OCI-LY1 (cell line): ENCODE data around the gene SULT6B1.

Source experiments
- H2AFZ ChIP-seq: fragments of 200-600 bp; sonication (generic), shearing (Covaris generic); 2 replicates; pipeline ENCODE4 v1.6.0; 2014; ENCODE audit warnings: antibody characterized with exemption, mild to moderate bottlenecking, low read length
- H3F3A ChIP-seq: fragments of 200-600 bp; sonication (generic), shearing (Covaris generic); 2 replicates; pipeline ENCODE4 v1.6.0; 2014; ENCODE audit warnings: mild to moderate bottlenecking, antibody characterized with exemption, low read length, moderate library complexity; ENCODE audit not compliant: insufficient read depth
- H3K27ac ChIP-seq: fragments of 200-600 bp; sonication (generic); 2 replicates; pipeline ENCODE4 v1.5.1; 2014; ENCODE audit warnings: low read length, mixed run types, mild to moderate bottlenecking, low read depth; ENCODE audit not compliant: poor library complexity, severe bottlenecking
- H3K27me3 ChIP-seq: fragments of 200-600 bp; sonication (generic); 2 replicates; pipeline ENCODE4 v1.6.0; 2014; ENCODE audit warnings: antibody characterized with exemption, mild to moderate bottlenecking, low read length, moderate library complexity; ENCODE audit not compliant: insufficient read depth
- H3K36me3 ChIP-seq: fragments of 200-600 bp; sonication (generic); 2 replicates; pipeline ENCODE4 v1.6.1; 2014; ENCODE audit warnings: mild to moderate bottlenecking, antibody characterized with exemption, low read length, moderate library complexity, mixed read lengths; ENCODE audit not compliant: insufficient read depth
- H3K4me1 ChIP-seq: fragments of 200-600 bp; sonication (generic); 2 replicates; pipeline ENCODE4 v1.5.1; 2014; ENCODE audit warnings: mild to moderate bottlenecking, low read length, moderate library complexity; ENCODE audit not compliant: insufficient read depth, severe bottlenecking
- H3K4me2 ChIP-seq: fragments of 200-600 bp; sonication (generic), shearing (Covaris generic); 2 replicates; pipeline ENCODE4 v1.6.1; 2014; ENCODE audit warnings: low read length
- H3K4me3 ChIP-seq: fragments of 200-600 bp; sonication (generic); 2 replicates; pipeline ENCODE4 v1.5.1; 2014; ENCODE audit warnings: low read length, low read depth, mild to moderate bottlenecking, mixed read lengths; ENCODE audit not compliant: poor library complexity, severe bottlenecking
- H3K79me2 ChIP-seq: fragments of 200-600 bp; shearing (Covaris generic); 2 replicates; pipeline ENCODE4 v1.6.1; 2016; ENCODE audit warnings: mixed run types, low read length, mixed read lengths; ENCODE audit not compliant: insufficient read depth
- H3K9ac ChIP-seq: fragments of 200-600 bp; sonication (generic), shearing (Covaris generic); 2 replicates; pipeline ENCODE4 v1.6.1; 2014; ENCODE audit warnings: mild to moderate bottlenecking, low read length, mixed read lengths
- H3K9me2 ChIP-seq: fragments of 200-600 bp; sonication (generic), shearing (Covaris generic); 2 replicates; pipeline ENCODE4 v1.6.1; 2014; ENCODE audit warnings: low read depth, mild to moderate bottlenecking, low read length, mixed read lengths
- H3K9me3 ChIP-seq: fragments of 200-600 bp; shearing (Covaris generic); 2 replicates; pipeline ENCODE4 v1.6.1; 2014; ENCODE audit warnings: low read length, mixed read lengths
- H4K20me1 ChIP-seq: fragments of 200-600 bp; sonication (generic), shearing (Covaris generic); 2 replicates; pipeline ENCODE4 v1.6.0; 2016; ENCODE audit warnings: mild to moderate bottlenecking, low read length; ENCODE audit not compliant: insufficient read depth
- EZH2 ChIP-seq: fragments of 200-600 bp; sonication (generic), shearing (Covaris generic); IDR thresholded peaks from 2 replicates; pipeline ENCODE4 v1.8.0; 2017; ENCODE audit warnings: borderline replicate concordance, mixed run types, mild to moderate bottlenecking, antibody characterized with exemption, low read length, moderate library complexity, mixed read lengths
- TF ChIP-seq, protein P1 (sequence below): fragments of 200-600 bp; sonication (generic), shearing (Covaris generic); IDR thresholded peaks from 2 replicates; pipeline ENCODE4 v1.5.1; 2017; ENCODE audit warnings: mild to moderate bottlenecking, antibody characterized with exemption, low read length, moderate library complexity, mixed read lengths

The SULT6B1 gene

DNA sequence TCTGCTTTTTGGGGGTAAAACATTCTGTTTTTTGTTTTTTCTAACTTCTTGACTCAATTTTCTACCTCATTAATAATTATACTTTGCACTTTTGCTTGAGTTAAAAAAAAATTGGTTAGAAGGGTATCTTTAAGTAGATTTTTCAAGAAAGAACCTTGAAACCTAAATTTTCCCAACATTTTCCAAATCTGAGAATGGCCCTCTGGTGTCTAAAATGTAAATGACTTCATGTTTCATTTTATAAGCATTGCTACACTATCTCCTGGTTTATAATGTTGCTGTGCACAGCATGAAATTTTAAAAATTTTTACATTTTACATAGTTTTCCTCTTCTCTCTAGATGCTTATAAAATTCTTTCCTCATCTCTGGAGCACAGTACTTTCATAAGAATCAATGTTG lies 45.9 kb downstream of the SULT6B1 start:
- no peak overlapping the region for H3K4me2 ChIP-seq
- H3K36me3 ChIP-seq: peaks cover 60% of the 10 kb centered on the region
- no peak overlapping the region for H2AFZ ChIP-seq
- H3K4me3 ChIP-seq: no peak overlapping the region
- no peaks in the 10 kb centered on the region for H4K20me1 ChIP-seq
- no peaks in the 10 kb centered on the region for H3K9me2 ChIP-seq
- no peaks in the 10 kb centered on the region for H3K9me3 ChIP-seq
- no peak overlapping the region for H3K27ac ChIP-seq
- TF ChIP-seq EZH2: no peak
- H3K27me3 ChIP-seq: no peaks in the 10 kb centered on the region
- no peaks in the 10 kb centered on the region for H3F3A ChIP-seq
- no peaks in the 10 kb centered on the region for H3K79me2 ChIP-seq
- no peak overlapping the region for H3K9ac ChIP-seq
- H3K4me1 ChIP-seq: no peaks in the 10 kb centered on the region

DNA sequence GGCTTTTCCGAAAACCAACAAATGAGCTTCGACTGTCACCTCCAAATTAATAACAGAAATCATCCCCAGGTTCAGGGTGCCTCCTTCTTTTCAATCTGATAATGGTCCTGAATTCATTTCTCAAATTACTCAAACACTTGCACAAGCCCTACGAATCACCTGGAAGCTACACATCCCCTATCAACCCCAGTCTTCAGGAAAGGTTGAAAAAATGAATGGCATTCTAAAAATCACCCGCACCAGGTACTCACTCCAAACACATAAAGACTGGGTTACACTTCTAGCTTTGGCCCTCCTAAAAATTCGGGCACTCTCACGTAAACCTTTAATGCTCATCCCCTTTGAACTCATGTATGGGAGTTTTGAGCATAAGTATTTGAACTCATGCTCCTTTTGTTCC lies 55.6 kb downstream of the SULT6B1 start:
- Histone ChIP-seq H3K36me3 (peaks cover 99% of the 10 kb centered on the region), H3F3A (no peaks in the 10 kb centered on the region), H3K27me3 (no peaks in the 10 kb centered on the region), H3K9ac (no peak overlapping the region), H4K20me1 (no peaks in the 10 kb centered on the region), H3K4me2 (no peak overlapping the region), H3K4me3 (no peak overlapping the region), H2AFZ (no peak overlapping the region), H3K79me2 (no peaks in the 10 kb centered on the region), H3K4me1 (no peaks in the 10 kb centered on the region), H3K9me2 (no peaks in the 10 kb centered on the region), H3K27ac (no peak overlapping the region), H3K9me3 (no peaks in the 10 kb centered on the region)
- TF ChIP-seq, protein P1, sequence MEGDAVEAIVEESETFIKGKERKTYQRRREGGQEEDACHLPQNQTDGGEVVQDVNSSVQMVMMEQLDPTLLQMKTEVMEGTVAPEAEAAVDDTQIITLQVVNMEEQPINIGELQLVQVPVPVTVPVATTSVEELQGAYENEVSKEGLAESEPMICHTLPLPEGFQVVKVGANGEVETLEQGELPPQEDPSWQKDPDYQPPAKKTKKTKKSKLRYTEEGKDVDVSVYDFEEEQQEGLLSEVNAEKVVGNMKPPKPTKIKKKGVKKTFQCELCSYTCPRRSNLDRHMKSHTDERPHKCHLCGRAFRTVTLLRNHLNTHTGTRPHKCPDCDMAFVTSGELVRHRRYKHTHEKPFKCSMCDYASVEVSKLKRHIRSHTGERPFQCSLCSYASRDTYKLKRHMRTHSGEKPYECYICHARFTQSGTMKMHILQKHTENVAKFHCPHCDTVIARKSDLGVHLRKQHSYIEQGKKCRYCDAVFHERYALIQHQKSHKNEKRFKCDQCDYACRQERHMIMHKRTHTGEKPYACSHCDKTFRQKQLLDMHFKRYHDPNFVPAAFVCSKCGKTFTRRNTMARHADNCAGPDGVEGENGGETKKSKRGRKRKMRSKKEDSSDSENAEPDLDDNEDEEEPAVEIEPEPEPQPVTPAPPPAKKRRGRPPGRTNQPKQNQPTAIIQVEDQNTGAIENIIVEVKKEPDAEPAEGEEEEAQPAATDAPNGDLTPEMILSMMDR: no peak
- no peak for TF ChIP-seq EZH2

- Histone ChIP-seq H3F3A (no peaks in the 10 kb centered on the region), H3K36me3 (peaks cover 67% of the 10 kb centered on the region), H3K4me1 (no peaks in the 10 kb centered on the region), H4K20me1 (no peaks in the 10 kb centered on the region), H2AFZ (no peak overlapping the region), H3K27ac (no peak overlapping the region), H3K79me2 (no peaks in the 10 kb centered on the region), H3K4me2 (no peak overlapping the region), H3K27me3 (no peaks in the 10 kb centered on the region), H3K9ac (no peak overlapping the region), H3K4me3 (no peak overlapping the region), H3K9me2 (no peaks in the 10 kb centered on the region), H3K9me3 (no peaks in the 10 kb centered on the region)
- TF ChIP-seq EZH2: no peak
- TF ChIP-seq, protein P1: no peak
These were observed 63.1 kb downstream of the SULT6B1 start for GRCh38 chr2:37125416-37125815.

- H3K9me2 ChIP-seq: no peaks in the 10 kb centered on the region
- H3K79me2 ChIP-seq: no peaks in the 10 kb centered on the region
- no peak overlapping the region for H3K4me3 ChIP-seq
- no peaks in the 10 kb centered on the region for H3F3A ChIP-seq
- H3K9me3 ChIP-seq: no peaks in the 10 kb centered on the region
- TF ChIP-seq EZH2: no peak
- TF ChIP-seq, protein P1: no peak
- no peak overlapping the region for H3K27ac ChIP-seq
- H3K27me3 ChIP-seq: no peaks in the 10 kb centered on the region
- H3K4me2 ChIP-seq: no peak overlapping the region
- H3K9ac ChIP-seq: no peak overlapping the region
- H4K20me1 ChIP-seq: no peaks in the 10 kb centered on the region
- H2AFZ ChIP-seq: no peak overlapping the region
- H3K4me1 ChIP-seq: no peaks in the 10 kb centered on the region
- peaks cover 39% of the 10 kb centered on the region for H3K36me3 ChIP-seq
These were observed 69.3 kb downstream of the SULT6B1 start for GRCh38 chr2:37119157-37119556.
